ENCODE measurements around the gene ABL2.

The ABL2 gene

DNA sequence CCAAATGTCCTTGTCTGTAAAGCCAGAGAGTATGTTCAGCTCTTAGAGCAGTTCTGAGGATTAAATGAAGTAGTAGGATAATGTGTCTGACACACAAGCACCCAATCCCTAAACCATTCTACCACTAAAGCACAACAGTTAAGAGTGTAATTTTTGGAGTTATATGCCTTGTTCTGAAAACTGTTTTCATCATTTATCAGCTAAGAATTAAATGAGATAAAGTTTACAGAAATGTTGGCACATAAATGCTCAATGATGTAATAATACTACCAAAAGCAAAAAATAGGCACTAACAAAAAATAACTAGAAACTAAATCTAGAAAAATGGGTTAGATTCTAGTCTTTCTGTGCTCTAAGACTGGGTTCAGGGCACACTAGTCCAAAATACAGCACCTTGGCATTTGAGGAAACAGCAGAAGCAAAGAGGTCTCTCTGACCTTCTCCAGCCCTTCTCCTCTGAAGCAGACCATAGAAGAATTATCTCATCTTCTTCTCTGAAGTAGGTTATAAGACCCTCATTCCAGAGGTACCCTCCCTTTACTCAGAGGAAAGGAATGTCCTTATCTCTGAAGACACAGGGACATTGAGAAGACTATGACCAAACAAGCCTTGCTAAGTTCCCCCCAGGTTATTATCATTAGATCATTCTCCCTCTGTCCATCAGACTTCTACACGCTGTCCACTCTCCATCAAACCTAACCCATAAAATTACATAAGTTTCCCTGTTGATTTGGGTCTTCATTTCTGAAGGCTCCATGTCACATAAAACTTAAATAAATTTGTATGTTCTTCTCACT lies 20.6 kb downstream of the ABL2 start:
- H3K27ac ChIP-seq: no peak overlapping the region
- TF ChIP-seq, protein P1, sequence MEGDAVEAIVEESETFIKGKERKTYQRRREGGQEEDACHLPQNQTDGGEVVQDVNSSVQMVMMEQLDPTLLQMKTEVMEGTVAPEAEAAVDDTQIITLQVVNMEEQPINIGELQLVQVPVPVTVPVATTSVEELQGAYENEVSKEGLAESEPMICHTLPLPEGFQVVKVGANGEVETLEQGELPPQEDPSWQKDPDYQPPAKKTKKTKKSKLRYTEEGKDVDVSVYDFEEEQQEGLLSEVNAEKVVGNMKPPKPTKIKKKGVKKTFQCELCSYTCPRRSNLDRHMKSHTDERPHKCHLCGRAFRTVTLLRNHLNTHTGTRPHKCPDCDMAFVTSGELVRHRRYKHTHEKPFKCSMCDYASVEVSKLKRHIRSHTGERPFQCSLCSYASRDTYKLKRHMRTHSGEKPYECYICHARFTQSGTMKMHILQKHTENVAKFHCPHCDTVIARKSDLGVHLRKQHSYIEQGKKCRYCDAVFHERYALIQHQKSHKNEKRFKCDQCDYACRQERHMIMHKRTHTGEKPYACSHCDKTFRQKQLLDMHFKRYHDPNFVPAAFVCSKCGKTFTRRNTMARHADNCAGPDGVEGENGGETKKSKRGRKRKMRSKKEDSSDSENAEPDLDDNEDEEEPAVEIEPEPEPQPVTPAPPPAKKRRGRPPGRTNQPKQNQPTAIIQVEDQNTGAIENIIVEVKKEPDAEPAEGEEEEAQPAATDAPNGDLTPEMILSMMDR (conservative IDR thresholded peaks at IDR 0.05): no peak

GRCh38 chr1:179206812-179207211 lies 22.7 kb downstream of the ABL2 start:
- TF ChIP-seq, protein P1 (conservative IDR thresholded peaks at IDR 0.05): no peak
- no peak overlapping the region for H3K27ac ChIP-seq

GRCh38 chr1:179205284-179205683 lies 24.2 kb downstream of the ABL2 start:
- no peak overlapping the region for H3K27ac ChIP-seq
- TF ChIP-seq, protein P1 (conservative IDR thresholded peaks at IDR 0.05): no peak

DNA sequence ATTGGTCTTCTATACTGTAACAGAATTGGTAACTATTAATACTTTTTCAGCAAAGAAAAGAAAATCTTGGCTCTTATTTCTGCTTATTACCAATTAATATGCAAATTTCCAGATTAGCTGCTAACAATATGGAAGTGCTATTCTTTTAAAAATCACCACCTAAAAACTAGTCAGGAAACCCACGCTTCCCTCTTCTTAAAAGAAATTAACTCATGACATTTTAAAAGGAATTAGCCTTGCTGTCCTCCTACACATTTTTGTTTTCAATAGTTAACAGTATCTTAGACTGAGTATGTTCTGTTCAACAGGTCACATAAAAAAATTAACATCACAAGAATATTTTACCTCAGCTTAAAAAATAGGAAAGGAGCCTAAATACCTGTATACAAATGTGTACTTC lies 27.3 kb downstream of the ABL2 start:
- TF ChIP-seq, protein P1 (conservative IDR thresholded peaks at IDR 0.05): no peak
- no peak overlapping the region for H3K27ac ChIP-seq

- no peak overlapping the region for H3K27ac ChIP-seq
- TF ChIP-seq, protein P1 (conservative IDR thresholded peaks at IDR 0.05): no peak
These were observed 28.9 kb downstream of the ABL2 start for GRCh38 chr1:179200586-179200985.

- TF ChIP-seq, protein P1 (conservative IDR thresholded peaks at IDR 0.05): no peak
- no peak overlapping the region for H3K27ac ChIP-seq
These were observed 31.7 kb downstream of the ABL2 start for GRCh38 chr1:179197690-179198297.

DNA sequence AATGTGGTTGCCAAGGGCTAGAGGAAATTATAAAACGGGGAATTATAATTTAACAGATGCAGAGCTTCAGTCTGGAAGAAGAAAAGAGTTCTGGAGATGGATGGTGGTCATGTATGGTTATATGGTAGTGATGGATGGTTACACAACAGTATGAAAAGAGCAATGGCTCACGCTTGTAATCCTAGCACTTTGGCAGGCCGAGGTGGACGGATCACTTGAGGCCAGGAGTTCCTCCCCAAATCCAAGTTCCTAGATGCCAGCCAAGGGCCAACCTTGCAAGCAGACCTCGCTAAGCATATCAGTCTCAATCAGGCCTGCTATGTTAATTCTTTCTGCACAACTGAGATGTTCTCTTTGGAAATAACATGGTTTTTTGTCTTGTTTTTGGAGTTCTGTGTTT lies 33.6 kb downstream of the ABL2 start:
- peak overlapping the region; percentile 26; the same call in 1 of the 2 replicates for H3K27ac ChIP-seq

- TF ChIP-seq, protein P1 (conservative IDR thresholded peaks at IDR 0.05): no peak
These were observed 34.1 kb downstream of the ABL2 start for GRCh38 chr1:179195376-179195775.

More at GRCh38 chr1:179195376-179195775, 34.1 kb downstream of the ABL2 start:
- peak overlapping the region; percentile 26; the same call in 1 of the 2 replicates for H3K27ac ChIP-seq

Measured in VCaP (cell line).